Measurements from ENCODE around the gene EBF3. TPM values are rescaled to one million over a fixed set of nuclear protein-coding genes. Genes with fewer than 3 reads are reported as not detected.

EBF3 gene
- total and polyA plus RNA-seq, 10 donors = 0.02 to 0.20 (median 0.13) TPM; not detected in 6

- intact Hi-C loops (cut with DNase I; ENCODE audit: low total_unique reads) = no loop called here
- H3K27me3 ChIP-seq (replicated peaks in 1 of 7) = peaks cover 11 to 100% (median 97%) of the 10 kb centered on the region in 7 donors
Observed at GRCh38 chr10:129961157-129961701, 2.8 kb downstream of the EBF3 start.

GRCh38 chr10:129960481-129961156, 3.5 kb downstream of the EBF3 start:
- no peak for DNase-seq
- intact Hi-C loops (cut with DNase I; ENCODE audit: low total_unique reads) = no loop called here
- Histone ChIP-seq H3K4me3 (no peak overlapping the region), H3K27ac (no peak overlapping the region), H3K9me3 (peaks cover 0 to 4% (median 0%) of the 10 kb centered on the region in 8 donors), H3K36me3 (no peaks in the 10 kb centered on the region), H3K27me3 (replicated peaks in 1 of 7) (peaks cover 9 to 100% (median 96%) of the 10 kb centered on the region in 7 donors), H3K4me1 (peaks cover 21 to 63% (median 40%) of the 10 kb centered on the region in 6 donors)
- no peak for TF ChIP-seq CTCF (IDR thresholded peaks at IDR 0.05 in 8 of 11, conservative IDR thresholded peaks at IDR 0.05 in 3 of 11)
- no peak for TF ChIP-seq POLR2AphosphoS5 (IDR thresholded peaks at IDR 0.05)
- no peak for TF ChIP-seq POLR2A (IDR thresholded peaks at IDR 0.05)
- WGBS, 5 donors = 16 to 31% (median 19%) methylated on average over 14 of the region's 14 CpGs

More at GRCh38 chr10:129961157-129961701, 2.8 kb downstream of the EBF3 start:
- 21 to 30% (median 26%) methylated on average over 7 of the region's 7 CpGs for WGBS, 5 donors
- Histone ChIP-seq H3K27ac (no peak overlapping the region), H3K4me3 (no peak overlapping the region), H3K4me1 (peaks cover 21 to 69% (median 40%) of the 10 kb centered on the region in 6 donors), H3K9me3 (peaks cover 0 to 4% (median 0%) of the 10 kb centered on the region in 8 donors), H3K36me3 (no peaks in the 10 kb centered on the region)
- no peak for DNase-seq
- TF ChIP-seq POLR2AphosphoS5 (IDR thresholded peaks at IDR 0.05) = no peak
- no peak for TF ChIP-seq CTCF (IDR thresholded peaks at IDR 0.05 in 8 of 11, conservative IDR thresholded peaks at IDR 0.05 in 3 of 11)
- no peak for TF ChIP-seq POLR2A (IDR thresholded peaks at IDR 0.05)

- H3K9me3 ChIP-seq = no peaks in the 10 kb centered on the region
- no peaks in the 10 kb centered on the region for H3K36me3 ChIP-seq
- H3K4me3 ChIP-seq = peak overlapping the region in 3 of 8 donors; percentile 6 to 57 (median 16)
- H3K27ac ChIP-seq = no peak overlapping the region
- H3K27me3 ChIP-seq (replicated peaks in 1 of 7) = peaks cover 9 to 100% (median 89%) of the 10 kb centered on the region in 7 donors
- H3K4me1 ChIP-seq = peaks cover 19 to 55% (median 37%) of the 10 kb centered on the region in 6 donors
- DNase-seq = peak; percentile 51
- TF ChIP-seq CTCF (IDR thresholded peaks at IDR 0.05 in 8 of 11, conservative IDR thresholded peaks at IDR 0.05 in 3 of 11) = no peak
- WGBS, 5 donors = 8 to 24% (median 12%) methylated on average over 39 to 83 of the region's 83 CpGs
- intact Hi-C loops (cut with DNase I; ENCODE audit: low total_unique reads) = no loop called here
Observed at GRCh38 chr10:129959544-129960480, 4.3 kb downstream of the EBF3 start.
